Measurements from ENCODE around the gene CA9.

The CA9 gene

DNA sequence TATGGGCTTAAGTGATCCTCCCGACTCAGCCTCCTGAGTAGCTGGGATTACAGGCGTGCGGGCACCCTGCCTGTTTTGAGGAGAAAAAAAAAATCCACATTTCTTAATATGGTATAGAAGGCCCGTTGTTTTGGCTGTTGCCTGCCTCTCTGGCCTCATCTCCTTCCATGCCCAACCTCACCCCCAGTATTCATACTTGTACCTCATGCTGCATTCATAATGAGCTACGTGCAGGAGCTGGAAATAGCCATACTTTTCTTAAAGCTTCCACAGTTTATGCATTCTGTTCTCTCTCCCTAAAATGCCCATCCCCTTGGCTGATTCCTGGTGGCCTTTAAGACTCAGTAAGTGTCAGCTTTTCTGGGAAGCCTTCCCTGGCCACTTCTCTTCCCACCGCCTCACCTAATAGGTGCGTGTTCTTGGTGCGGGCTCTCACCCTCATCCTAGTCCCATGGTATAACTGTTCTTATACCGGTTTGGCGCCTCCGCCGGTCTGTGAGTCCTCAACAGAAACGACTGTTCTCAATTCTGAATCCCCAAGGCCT lies 18.1 kb downstream of the CA9 start:
- DNase-seq (ENCODE audit: low spot score), result no peak

- no peak for DNase-seq (ENCODE audit: low spot score)
Measured at GRCh38 chr9:35695943-35696401, 22.2 kb downstream of the CA9 start.

DNA sequence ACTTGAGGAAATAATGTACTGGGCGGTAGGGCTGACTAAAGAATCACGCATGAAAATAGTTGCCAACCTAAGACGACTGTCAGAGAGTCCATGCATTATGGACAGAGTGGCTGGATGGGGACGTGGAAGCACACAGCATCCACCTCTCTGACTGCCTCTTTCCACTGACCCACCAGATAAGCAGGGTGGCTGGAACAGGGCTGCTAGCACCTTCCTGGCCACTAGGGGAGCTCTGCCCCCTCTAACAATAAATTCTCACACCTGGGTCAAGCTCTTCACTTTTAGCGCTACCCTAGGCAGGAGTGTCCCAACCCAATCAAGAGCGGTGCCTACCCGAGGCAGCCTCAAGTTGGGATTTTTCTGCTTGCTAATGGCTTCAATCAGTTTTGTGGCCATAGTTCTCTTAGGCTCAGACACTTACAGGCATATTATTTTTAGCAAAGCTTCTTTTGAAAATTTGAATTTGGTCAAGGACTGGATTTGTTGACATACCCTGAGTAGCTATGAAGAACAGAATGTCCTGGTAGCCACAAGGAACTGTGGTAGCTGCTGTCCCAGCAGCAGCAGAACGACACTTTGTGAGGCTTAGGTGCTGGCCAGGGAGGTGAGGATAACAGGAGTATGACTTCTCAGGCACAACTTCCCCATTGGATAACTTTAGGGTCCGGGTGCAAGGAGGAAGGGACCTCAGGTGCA lies 22.9 kb downstream of the CA9 start:
- DNase-seq (ENCODE audit: low spot score), result no peak

DNA sequence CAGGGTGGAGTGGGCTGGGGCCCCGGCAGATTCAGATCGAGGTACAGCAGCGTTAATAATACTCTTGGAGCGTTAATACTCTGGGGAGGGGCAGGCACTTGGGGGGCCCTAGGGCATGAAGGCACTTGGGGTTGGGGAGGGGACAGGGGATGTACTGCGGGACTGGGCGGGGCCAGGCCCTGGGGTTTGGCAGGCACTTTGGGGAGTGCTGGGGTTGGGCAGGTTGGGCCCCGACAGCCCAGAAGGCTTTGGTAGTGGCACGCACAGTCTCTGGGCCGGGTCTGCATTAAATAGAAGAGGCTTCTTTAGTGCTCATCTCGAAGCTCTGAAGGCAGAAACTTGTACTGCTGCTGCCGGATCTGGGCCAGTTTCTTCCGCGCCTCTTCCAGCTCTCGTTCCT lies 23.8 kb downstream of the CA9 start:
- no peak for DNase-seq (ENCODE audit: low spot score)

DNA sequence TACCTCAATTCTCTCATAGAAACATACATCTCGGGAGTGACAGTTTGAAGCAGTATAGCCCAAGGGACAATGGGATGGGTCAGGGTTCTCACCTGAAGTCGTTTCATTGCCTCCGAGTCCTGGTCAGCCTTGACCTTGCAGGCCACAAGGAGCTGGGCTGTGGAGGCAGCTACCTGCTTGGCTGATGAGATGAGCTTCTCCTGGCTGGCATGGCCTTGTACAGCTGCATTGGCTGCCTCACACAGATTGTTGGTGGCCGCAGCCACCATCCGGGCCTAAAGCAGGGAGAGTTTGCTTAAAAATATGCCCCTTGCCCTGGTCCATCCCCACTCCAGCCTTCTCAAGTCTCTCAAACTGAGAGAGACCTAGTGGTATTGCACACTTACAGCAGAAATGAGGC lies 24.5 kb downstream of the CA9 start:
- DNase-seq (ENCODE audit: low spot score), result no peak

- DNase-seq (ENCODE audit: low spot score), result no peak
Measured at GRCh38 chr9:35700031-35700430, 26.3 kb downstream of the CA9 start.

- DNase-seq (ENCODE audit: low spot score), result no peak
Measured at GRCh38 chr9:35700942-35701341, 27.2 kb downstream of the CA9 start.

DNA sequence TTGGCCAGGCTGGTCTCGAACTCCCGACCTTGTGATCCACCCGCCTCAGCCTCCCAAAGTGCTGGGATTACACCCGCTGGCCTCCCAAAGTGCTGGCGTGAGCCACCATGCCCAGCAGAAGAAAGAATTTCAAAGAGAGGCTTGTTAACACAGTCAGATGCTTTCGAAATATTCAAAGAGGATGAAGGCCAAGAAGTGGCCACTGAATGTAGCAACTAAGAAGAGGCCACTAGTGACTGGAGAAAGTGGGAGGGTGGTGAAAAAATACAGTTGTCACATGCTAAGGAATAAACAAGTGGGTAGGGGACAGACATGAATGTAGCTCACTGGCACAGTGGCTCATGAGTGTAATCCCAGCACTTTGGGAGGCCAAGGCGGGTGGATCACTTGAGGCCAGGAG lies 29.0 kb downstream of the CA9 start:
- DNase-seq (ENCODE audit: low spot score), result no peak

GRCh38 chr9:35703906-35704672 lies 30.4 kb downstream of the CA9 start:
- no peak for DNase-seq (ENCODE audit: low spot score)

- no peak for DNase-seq (ENCODE audit: low spot score)
Measured at GRCh38 chr9:35705372-35705771, 31.6 kb downstream of the CA9 start.

- DNase-seq (ENCODE audit: low spot score), result no peak
Measured at GRCh38 chr9:35705836-35706430, 32.2 kb downstream of the CA9 start.

DNA sequence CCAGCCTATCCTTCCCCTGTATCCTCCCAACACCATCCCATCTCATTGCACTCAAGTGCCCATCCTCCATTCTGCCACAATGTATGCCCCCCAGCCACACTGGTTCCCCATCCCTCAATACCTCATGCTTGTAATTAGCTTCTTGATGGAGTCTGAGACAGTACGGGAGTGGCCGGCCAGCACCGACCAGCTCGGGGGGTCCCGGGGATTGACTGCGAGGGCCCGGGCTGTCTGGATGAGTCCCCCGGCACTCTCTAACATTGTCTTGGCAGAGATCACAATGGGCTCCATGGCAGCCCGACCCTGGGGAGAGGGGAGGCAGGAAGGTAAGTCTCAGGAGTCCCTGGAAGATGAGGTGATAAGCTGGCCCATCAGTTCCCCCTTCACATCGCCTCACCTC lies 33.2 kb downstream of the CA9 start:
- no peak for DNase-seq (ENCODE audit: low spot score)

- no peak for DNase-seq (ENCODE audit: low spot score)
Measured at GRCh38 chr9:35708146-35708545, 34.4 kb downstream of the CA9 start.

GRCh38 chr9:35710818-35711500 lies 37.2 kb downstream of the CA9 start:
- no peak for DNase-seq (ENCODE audit: low spot score)

DNA sequence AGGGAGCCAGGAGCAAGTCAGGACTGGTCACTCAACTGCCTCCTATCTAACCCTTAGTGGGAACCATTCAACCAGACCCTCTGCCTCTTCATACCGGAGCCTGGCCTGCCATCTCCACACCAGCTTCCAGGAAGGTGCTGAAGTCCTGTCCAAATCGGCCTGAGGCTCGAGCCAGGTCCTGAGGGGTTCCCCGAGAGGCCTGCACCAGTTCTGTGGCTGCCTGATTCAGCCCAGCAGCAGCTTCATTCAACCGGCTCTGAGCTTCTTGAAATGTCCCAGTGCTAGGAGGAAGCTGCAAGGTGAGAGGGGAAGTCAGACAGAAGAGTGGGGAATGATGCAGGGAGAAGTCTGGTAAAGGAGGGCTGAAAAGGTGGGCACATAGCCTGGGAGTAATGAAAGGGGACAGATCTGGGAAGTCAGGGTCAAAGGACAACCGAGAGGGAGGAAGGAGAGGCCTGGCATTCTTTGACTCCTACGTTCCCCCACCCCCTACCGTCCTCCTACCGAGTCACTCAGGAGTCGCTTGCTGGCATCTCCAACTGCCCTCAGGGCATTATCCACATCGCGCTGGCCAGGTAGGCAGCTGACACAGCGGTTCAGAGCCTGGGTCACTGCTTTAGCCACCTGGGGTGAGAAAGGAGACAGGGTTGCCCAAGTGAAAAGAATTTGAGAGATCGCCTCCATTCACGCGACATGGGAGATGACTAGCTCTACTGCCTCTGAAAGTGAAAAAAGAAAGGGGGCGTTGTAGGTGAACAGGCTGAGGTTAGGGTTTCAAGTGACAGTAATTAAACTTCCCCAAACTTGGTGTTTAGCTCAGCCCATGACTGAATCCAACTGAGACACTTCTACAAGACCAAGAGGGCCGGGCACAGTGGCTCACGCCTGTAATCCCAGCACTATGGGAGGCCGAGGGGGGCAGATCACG lies 38.0 kb downstream of the CA9 start:
- no peak for DNase-seq (ENCODE audit: low spot score)

DNA sequence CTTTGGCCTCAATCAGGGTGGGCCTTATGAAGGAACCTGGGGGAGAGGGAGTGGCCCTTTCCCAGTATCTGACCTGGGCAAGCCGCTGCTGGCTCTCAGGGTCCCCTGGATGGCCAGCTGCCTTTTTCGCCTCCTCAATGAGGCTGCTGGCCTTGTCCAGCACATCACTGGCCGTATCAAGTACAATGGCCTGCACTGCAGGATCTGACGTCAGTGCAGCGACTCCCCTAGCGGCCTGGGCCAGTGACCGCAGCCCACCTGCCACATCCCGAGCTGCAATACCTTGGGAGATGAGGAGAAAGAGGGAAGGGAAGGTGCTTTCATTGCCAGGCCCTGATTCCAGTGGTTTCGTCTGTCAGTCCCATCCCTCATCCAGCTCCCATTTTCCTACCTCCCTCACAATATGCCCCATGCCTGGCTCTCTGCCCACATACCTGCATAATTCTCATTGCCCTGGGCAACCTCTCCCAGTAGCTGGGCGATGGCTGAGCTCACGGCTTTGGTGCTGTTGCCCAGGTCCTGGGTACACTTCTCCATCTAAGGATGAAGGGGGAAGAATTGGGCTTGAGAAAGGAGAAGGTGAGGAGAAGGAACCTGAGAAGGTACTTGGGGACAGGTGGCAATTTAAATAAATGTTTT lies 39.2 kb downstream of the CA9 start:
- DNase-seq (ENCODE audit: low spot score), result no peak

GRCh38 chr9:35713578-35713977 lies 39.9 kb downstream of the CA9 start:
- DNase-seq (ENCODE audit: low spot score), result no peak

GRCh38 chr9:35714123-35714522 lies 40.4 kb downstream of the CA9 start:
- DNase-seq (ENCODE audit: low spot score), result no peak

DNA sequence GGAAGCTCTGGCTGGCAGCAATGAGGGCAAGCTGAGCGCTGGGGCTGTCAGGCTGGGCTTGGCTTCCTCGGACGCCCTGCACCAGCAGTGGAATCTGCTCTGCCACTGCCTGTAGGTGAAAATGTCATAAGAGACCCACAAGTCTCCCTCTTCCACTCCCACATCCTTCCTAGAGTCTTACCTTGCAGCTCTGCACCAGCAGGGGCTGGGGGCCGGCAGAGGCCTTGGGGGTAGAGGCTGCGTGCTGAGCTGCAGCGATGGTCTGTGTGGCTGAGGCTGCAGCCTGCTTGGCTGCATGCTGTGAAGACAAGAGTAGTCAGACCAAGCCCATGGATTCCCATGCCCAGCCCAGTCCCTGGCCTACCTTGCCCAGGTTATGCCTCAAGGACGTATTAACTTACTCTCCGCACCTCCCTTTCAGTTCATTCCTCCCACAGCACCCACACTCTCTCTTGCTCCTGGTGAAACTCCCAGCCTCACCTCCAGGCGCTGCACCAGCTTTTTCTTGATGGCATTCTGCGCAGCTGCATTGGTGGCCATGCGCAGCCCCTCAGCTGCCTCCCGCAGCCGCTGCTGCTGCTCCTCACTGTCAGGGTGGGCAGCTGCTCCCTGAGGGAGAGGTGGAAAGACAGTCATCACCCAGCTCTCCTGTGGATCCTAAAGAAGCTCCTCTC lies 41.0 kb downstream of the CA9 start:
- DNase-seq (ENCODE audit: low spot score), result no peak

GRCh38 chr9:35716230-35716629 lies 42.5 kb downstream of the CA9 start:
- DNase-seq (ENCODE audit: low spot score), result no peak
